Dermis blood vessel endothelial cell (primary cell): ENCODE measurements around the gene ASCC3. TPM values are rescaled to one million over a fixed set of nuclear protein-coding genes. Genes with fewer than 3 reads are reported as not detected.

ENCODE experiments used
- DNase-seq: peaks from one replicate; pipeline ENCODE4 v3.0.0; 2010
- total RNA-seq: library from RNA; depleted of rRNA; stranded (reverse); fragments of >200 nt; gene quantifications from 2 replicates; pipeline ENCODE4 v1.2.3, GENCODE V29; 2014

The ASCC3 gene
- total RNA-seq, 1 donor from 2014 or later = 76.7 TPM

DNA sequence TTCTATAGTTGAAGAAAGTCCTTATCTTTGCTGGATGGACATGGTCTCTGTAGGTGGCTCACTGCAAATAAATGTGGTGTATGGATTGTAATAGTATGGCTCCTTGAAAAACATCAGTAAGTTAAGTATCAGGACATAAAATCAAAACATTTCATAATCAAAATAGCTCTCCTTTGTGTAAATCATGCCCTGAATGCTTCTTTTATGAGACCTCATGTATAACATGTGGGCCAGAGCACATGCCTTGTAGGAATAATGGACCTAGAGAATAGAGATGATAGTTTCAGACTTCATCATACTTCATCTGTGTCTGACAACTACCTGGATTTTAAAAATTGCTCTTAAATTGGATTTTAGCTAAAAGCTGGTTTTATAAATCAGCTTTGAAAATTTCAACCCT, 159.9 kb downstream of the ASCC3 start:
- no peak for DNase-seq

DNA sequence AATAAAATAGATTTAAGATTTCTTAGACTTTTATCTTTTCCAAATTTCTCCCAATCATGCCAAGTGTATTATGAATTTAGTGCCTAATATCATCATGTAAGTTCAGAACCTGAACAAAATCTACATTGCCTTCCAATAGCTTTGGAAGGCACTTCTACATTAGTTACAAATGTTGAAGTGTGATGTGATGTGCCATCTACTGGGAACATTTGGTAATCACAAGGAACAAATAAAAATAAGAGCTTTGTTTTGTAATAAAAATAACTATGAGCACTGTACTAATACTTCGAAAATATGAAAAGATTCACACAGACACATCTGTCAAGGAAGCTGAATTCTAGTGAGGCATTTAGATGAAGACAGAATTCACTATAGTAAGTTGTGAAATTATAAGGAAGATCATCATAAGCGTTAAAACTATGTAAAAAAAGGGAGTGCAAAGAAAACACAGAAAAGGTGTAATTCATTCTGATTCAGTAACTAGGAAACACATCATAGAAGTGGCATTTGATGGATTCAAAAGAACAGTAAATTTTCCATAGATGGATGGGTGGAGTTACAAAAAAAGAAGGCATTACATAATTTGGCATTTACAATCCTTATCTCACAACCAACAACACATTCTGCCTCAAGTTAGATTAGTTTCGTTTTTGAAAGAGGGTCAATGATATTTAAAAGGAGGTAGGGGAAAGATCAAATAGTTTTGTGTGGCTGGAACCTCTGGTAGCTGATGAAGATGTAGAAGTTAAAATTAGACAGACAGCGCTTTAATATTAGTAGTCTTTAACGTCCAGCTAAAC, 161.0 kb downstream of the ASCC3 start:
- peak; percentile 66 for DNase-seq

DNA sequence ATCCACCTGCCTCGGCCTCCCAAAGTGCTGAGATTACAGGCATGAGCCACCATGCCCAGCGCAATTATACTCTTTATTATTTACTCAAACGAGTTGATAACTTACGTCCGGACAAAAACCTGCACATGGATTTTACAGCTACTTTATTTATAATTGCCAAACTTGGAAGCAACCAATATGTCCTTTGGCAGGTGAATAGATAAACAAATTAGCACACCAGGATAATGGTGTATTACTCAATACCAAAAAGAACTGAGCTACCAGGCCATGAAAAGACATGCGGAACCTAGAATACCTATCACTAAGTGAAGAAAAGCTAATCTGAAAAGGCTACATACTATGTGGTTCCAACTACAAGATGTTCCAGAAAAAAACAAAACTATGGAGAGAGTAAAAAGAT, 168.1 kb downstream of the ASCC3 start:
- no peak for DNase-seq

DNA sequence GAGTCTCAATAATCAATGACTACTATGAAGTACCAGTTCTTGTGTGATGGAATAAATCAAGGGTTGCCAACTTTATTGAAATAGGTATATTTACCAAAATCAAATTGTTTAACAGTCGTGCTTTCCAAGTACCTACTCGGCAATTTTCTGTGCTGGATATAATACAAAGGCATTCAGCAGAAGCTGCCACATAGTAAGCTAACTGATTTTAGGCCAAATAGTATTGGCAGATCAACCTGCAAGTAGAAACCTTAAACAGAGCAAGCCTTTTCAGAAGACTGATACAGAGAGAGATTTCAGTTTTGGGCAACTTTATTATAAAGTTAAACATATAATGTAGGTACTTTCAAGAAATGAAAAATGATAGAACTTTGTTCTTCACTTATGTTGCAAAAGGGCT, 174.6 kb downstream of the ASCC3 start:
- DNase-seq = no peak

DNA sequence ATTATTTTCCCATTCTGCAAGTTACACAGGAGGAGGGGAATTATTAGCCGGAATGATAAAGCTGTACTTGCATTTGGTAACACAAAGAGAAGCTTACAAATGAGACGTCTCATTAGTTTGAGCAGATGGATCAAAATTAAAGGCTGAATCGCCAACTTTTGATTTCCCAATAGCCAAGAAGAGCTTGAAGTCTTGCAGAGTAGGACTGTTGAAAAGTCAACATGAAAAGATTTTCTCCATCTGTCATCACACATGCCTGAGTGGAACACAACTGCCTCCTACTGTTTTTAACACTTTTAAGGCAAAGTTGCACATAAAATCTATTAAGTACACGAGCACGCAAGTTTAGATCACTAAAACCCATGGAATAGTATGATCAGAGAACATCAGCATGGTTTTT, 176.2 kb downstream of the ASCC3 start:
- no peak for DNase-seq

DNA sequence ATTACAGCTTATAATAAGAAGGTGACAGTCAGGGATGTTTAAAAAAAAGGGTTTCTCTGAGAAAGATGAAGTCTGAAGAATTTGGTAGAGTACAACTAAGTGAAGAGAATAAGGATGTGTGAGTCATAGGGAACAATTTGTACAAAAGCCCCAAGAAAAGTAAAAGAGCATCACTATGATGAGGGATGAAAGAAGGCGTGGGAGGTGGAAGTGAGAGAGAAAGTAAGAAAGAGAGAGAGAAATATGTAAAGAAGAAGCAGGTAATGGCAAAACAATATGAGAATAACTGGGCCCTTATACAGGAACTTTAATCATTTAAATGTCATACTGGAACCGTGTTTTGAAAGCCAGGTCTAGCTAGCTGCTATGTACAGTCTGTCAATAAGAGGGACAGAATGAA, 179.4 kb downstream of the ASCC3 start:
- no peak for DNase-seq

DNA sequence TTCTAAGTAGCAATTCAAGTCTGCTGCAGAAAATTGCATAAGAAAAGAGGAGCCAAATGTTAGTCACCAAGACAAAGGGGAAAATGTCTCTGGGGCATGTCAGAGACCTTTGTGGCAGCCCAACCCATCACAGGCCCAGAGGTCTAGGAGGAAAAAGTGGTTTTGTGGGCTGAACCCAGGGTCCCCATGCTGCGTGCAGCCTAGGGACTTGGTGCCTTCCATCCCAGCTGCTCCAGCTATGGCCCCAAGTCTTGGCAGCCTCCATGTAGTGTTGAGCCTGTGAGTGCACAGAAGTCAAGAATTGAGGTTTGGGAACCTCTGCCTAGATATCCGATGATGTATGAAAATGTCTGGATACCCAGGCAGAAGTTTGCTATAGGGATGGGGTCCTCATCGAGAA, 181.1 kb downstream of the ASCC3 start:
- no peak for DNase-seq

DNA sequence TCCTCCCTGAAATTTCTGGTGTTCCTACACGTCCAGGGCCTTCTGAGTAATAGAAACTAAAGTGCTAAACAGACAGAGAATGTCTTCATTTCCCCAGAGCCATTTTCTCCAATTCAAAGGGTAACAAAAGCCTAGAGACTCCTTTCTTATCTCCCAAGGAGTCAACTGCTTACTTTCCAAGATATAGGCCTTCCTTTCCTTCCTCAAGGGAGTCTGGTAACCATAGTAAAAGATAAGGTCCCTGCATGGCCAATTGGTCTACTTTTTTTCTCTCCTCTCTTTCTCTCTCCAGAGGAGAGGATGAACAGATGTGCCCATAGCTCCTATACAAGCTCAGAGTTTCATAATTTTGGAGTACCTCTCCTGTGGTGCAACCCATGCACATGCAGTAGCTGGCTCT, 185.7 kb downstream of the ASCC3 start:
- no peak for DNase-seq

DNA sequence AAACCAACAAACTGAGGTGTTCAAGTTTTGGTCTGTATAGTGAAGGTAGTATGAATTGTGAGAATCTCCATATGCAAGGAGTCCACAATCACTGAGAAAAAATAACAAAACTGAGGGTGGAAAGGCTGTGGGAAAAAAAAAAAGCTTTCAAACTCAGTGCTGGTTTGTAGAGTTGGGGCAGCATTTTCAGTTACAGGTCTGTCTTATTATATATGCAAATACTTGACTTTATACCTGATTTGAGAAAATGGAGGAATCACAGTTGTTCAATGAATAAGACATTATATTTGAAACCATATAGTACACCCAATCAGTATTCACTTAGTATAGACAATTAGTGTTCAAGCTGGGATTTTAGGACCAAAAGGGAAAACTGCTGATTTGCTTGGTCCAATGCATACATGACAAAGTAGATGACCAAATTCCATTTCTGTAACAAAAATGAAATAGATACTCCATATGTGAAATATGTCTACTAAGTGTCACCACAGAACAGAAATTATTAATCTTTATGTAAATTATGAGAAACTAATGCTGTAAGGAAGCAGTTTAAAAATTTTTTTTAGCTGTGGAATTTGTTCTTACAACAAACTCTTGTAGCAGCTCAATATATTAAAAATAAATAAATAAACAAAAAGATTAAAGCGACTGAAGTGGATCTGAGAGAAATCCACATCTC, 187.7 kb downstream of the ASCC3 start:
- no peak for DNase-seq

DNA sequence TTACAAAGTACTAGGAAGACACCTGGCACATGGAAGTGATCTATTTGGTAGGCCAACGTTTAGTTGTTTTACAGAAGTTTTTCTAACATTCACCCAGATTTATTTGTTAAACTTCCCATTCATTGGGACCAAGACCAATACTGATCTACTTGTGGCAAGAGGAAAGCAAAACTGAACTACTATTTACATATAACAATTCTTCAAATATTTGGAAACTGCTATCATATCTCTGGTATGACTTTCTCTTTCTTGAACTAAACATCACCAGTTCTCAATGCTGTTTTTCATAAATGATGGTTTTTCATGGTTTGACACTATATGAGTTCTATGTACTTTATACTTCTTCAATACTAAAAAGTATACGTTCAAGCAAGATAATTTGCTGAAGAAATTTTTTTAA, 189.2 kb downstream of the ASCC3 start:
- no peak for DNase-seq

DNA sequence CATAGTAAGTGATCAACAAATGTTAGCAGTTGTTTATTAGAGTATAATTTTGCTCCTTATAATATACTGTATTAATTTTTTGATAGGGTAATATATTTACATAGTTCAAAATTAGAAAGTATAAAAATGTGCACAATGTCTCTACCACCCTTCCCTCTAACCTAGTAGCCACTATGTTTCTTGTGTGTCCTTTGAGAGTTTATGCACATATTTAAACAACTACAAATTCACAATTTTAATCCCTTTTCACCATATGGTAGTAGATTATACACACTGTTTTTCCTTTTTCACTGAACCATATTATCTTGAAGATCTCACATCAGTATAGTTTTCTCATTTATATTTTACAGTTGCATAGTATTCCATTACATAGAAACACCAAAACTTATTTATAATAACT, 194.9 kb downstream of the ASCC3 start:
- no peak for DNase-seq

DNA sequence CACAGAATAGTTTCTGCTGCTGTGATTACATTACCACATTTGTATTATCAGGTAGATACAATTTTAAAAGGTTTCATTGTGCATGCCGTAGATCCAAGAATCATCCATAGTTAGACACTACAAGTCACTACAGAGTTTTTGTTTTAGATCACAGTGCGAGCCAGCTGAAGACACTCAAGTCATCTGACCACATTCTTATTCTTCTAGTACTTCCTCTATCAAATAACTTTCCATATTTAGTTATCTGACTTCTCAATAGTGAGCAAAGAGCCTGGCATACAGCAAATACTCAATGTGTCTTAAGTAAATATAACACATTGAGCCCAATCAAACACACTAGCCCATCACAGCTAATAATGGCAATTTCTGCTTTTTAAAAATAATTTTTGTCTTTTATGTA, 195.4 kb downstream of the ASCC3 start:
- peak; percentile 4 for DNase-seq

DNA sequence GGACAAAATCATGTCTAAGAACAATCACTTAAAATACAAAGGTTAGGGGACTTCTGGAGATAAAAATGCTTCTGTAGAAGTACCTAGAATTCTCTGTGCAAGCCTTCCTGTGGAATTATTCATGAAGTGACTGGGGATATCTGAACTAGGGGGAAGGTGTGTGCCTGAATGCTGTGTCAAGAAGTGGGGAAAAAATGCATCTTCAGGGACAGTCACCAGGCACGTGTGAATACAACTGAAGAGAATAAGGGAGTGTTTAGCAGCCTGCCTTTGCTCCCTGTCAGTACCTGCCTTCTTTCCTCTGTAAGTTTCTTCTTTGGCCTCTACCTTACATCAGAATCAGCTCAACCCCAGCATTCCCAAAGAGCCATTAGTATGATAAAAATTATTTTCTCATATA, 201.0 kb downstream of the ASCC3 start:
- DNase-seq = no peak

DNA sequence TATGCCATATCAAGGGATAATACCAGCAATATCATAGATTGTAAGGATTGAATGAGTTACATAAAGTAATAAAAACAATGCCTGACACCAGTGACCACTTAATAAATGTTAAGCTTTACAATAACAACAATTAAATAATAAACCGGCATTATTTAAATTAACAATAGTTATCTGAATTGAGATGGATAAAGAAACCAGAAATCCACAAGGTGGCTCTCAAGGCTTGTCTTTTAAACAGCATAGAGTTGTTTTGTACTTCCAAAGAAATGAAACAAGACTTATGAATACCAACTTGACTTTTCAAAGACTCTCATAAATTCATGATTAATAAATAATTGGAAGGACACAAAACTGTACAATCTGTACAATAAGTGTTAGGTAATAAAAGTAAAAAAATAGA, 203.1 kb downstream of the ASCC3 start:
- DNase-seq = no peak

DNA sequence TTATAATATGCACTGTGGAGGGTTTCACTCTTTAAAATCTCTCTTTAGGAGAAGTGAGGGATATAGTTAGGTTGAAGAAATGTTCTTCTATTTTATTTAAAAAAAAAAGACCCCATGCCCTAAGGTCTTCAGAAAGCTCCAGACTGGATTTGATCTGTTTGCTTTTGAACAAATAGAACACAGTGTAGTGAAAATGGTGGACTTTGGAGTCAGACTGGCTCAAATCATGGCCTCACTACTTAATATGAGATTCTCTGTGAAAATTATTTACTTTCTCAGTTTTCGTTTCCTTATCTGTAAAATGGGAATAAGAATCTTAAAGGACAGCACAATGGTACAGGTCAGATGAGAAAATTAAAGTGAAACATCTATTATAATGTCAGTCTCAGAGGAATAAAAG, 203.9 kb downstream of the ASCC3 start:
- no peak for DNase-seq

DNA sequence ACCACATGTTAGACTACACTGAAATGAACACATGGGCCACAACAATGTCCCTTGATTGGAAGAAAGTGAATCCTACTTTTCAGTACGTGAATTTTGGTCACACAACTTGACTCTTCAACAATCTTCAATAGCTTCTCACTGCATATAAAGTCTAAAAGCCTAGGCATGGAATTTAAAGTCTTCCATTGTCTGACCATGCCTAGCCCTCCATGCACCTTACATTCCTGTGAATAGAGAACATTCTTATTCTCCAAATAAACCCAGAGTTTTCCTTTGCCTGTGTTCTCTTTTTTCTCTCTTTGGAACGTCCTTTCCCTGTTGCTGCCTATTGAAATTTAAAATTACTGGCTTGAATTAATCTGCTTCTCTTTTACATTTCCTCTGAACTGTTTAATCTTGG, 207.5 kb downstream of the ASCC3 start:
- DNase-seq = no peak

DNA sequence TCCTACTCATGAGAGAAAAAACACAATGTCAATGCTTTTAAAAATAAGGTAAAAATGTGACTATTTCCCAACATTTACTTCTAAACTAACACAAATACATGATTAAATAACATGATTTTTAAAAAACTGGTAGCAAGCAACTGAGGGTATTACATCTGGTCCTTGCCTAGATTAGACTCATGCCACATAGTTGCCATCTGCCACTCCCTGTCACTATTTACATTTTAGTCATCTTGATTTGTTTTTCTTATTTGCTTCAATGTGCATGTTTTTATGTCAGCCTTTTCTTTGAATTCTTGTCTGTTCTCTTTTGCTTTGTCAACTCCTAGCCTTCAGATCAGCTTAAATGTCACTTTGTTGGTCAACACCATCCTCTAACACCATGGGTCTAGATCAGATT, 209.4 kb downstream of the ASCC3 start:
- no peak for DNase-seq

DNA sequence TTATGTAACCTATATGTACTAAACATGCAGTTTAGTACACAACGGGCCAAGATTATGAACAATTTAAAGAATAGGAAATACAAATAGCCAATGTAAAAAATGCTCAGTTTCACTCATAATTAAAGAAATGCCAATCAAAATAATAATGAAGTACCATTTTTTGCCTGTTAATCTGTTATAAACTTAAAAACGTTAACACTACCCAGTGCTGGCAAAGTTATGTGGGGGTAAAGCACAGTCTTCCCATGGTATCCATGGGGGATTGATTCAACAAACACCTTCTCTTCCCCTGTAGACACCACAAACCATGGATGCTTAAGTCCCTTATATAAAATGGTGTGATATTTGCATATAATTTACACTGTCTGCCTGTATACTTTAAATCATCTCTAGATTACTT, 211.1 kb downstream of the ASCC3 start:
- DNase-seq = no peak

DNA sequence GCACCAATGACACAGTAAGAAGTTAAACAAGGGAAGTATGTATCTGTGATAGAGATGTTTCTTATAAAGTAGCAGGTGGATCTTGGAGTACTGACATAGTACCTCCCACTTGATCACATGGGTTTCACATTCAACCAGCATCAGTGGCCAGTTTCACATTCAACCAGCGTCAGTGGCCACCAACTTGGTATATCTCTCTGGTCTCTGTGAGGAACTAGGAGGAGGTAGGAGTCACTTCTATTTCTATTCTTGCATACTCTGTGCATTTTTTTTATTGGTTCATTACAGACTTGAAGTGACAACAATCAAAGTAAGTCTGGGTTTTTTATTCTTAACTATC, 216.1 kb downstream of the ASCC3 start:
- DNase-seq = no peak

DNA sequence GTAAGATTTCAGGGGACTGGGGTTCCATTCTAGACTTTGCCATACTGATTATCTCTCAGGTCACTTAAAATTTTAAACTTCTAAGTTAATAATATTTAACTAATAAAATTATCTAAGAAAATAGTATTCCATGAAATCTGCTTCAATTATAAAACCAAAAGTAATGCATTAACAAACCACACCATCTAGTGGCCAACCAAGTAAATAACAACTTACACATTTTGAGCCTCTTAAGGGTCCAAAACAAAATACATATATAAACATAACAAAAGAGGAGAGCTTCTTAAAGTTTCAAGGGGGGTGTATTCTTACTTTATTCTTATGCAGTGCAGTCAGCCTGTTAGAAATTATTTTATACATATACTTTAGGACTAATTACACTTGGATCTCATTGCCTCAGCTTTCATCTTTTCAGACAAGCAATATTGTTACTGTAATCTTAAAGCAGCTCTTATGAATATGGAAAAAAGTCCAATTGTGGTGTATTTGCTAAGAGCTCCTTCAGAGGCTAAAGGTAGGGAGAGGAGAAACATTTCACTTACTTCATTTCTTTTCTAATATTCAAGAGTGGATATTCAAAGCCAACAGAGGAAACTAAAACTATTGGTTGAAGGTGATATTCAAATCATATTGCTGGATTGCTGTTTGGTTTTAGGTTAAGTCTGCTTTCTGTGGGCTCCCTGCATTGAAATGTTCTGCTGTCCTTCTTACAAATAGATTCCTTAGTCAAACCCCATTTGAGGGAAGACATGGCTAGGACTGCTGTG, 216.7 kb downstream of the ASCC3 start:
- peak; percentile 64 for DNase-seq

DNA sequence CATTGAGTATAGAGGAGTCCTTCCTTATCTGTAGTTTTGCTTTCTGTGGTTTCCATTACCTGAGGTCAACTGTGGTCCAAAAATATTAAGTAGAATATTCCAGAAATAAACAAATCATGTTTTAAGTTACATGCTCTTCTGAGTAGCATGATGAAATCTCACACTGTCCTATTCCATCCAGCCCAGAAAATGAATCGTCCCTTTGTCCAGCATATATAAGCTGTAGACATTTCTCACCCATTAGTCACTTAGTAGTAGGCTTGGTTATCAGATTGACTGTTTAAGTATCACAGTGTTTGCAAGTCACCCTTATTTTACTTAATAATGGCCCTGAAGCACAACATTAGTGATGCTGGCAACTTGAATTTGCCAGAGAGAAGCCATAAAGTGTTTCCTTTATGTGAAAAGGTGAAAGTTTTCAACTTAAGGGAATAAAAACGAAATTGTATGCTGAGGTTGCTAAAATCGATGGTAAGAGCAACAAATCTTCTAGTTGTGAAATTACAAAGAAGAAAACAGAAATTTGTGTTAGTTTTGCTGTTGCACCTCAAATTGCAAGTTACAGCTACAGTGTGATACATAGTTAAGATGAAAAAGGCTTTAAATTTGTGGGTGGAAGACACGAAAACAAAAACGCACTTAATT, 217.8 kb downstream of the ASCC3 start:
- no peak for DNase-seq

DNA sequence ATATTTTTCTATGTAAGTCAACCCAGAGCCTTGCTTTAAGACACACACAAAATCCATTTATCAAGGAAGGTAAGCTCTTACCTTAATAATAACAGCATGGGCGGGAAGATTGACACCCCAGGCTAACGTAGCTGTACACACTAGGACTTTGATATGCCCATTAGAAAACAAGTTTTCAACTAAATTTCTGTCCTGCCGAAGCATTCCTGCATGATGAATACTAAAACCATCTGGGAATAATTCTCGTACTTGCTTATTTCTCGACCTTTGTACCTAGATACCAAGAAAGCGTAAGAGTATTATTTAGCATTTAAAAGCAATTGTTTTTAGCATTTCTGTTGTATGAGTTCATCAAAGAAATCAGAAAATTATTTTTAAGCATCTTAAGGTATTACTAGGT, 218.9 kb downstream of the ASCC3 start:
- no peak for DNase-seq

DNA sequence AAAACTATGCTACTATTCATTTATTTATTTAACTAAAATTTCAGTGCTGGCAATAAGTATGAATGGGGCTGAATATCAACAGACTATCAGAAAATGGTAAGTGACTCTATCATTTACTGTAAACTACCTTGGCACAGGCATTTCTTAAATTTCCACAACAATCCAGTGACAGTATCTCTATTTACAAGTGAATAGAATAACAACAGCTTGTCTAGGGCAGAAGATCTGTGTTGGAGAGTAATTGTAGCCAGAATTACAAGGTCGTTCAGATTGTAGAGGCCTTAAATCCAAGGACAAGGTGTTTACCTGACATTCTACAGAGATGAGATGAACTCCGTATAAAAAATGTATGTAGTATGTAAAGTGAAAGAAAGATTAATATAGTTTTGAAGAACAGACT, 222.6 kb downstream of the ASCC3 start:
- no peak for DNase-seq
